Activated naive CD4-positive, alpha-beta T cell treated with anti-CD3 and anti-CD28 coated beads, Interleukin-2, amount 50 U/mL, for 24 hours (primary cell): ENCODE measurements around the gene SUSD4.
"Not testable (repeated sequence)": the region's sequence is repeated elsewhere in the genome, so short reads cannot be mapped to it uniquely, and the experiment has no call there.

Experiments used
- H3K27ac Mint-ChIP-seq: one replicate; pipeline ENCODE4 v1.8.0; 2021; ENCODE audit warnings: mild to moderate bottlenecking, mixed read lengths
- H3K27me3 Mint-ChIP-seq: one replicate; pipeline ENCODE4 v1.8.0; 2021; ENCODE audit warnings: mixed read lengths
- H3K36me3 Mint-ChIP-seq: one replicate; pipeline ENCODE4 v1.8.0; 2021; ENCODE audit warnings: mixed read lengths
- H3K4me1 Mint-ChIP-seq: one replicate; pipeline ENCODE4 v1.8.0; 2021; ENCODE audit warnings: mixed read lengths
- H3K4me3 Mint-ChIP-seq: one replicate; pipeline ENCODE4 v1.8.0; 2021; ENCODE audit warnings: mild to moderate bottlenecking, mixed read lengths
- H3K9me3 Mint-ChIP-seq: one replicate; pipeline ENCODE4 v1.8.0; 2021; ENCODE audit warnings: mixed read lengths

Gene SUSD4, protein sequence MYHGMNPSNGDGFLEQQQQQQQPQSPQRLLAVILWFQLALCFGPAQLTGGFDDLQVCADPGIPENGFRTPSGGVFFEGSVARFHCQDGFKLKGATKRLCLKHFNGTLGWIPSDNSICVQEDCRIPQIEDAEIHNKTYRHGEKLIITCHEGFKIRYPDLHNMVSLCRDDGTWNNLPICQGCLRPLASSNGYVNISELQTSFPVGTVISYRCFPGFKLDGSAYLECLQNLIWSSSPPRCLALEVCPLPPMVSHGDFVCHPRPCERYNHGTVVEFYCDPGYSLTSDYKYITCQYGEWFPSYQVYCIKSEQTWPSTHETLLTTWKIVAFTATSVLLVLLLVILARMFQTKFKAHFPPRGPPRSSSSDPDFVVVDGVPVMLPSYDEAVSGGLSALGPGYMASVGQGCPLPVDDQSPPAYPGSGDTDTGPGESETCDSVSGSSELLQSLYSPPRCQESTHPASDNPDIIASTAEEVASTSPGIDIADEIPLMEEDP

DNA sequence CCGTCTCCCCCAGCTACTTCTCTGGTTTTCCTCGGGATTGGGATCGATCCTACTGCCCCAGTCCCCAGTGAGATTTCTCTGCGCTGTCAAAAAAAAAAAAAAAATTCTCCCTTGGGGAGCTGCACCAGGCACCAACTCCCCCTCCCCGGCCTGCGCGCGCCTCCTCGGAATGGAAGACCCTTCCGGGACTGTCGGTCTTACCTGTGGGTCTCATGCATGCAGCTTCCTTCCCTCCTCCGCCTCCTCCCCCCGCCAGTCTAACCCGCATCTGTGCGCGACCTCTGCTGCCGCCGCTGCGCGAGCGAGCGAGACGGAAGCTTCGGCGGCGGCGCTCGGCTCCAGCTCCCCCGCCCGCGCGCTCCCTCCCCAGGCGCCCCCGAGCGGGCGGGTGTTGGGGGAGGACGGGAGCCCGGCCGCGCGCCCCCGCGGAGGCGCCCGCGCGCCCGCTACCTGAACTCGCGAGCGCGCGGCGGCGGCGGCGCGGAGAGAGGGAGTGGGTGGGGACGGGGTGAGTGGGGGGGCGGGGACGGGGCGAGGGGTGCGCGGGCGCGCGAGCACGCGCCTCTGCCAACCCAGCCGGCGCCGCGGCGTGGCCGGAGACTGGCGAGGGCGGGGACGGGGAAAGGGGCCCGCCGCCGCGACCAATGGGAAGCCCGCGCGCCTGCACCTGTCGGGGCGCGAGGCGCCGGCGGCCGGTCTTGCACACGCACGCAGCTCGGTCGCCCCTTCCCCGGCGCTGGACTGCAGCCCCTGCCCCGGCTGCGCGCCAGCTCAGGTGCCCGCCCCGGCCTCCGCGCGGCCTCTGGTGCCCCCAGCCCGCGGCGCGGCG lies at the start of gene SUSD4:
SUSD4 (minus strand) TSS at position 321 of the 829 bp plus-strand sequence. CDS start 751 bp downstream, outside the sequence.
- Mint-ChIP-seq H3K4me3 (peak within 1 kb of the TSS; percentile 91), H3K4me1 (peaks cover 19% of the 10 kb centered on the region), H3K9me3 (no peaks in the 10 kb centered on the region), H3K27me3 (no peaks in the 10 kb centered on the region), H3K36me3 (no peaks in the 10 kb centered on the region), H3K27ac (peak within 1 kb of the TSS; percentile 41)

DNA sequence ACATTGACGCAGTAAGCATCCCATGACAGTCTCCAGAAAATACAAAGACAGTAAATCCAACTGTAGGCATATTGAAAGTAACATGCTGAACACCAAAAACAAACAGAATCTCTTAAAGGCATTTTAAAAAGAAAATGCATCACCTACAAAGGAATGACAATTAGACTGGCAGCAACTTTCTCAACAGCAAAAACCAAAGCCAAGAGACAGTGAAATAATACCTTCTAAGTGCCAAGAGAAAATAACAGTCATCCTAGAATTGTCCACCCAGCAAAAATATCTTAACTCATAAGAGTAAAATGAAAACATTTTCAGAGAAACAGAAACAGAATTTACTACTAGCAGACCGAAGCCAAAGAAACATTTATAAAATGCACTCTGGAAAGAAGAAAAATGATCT lies 49.2 kb upstream of the SUSD4 start:
- H3K4me3 Mint-ChIP-seq: no peak overlapping the region
- H3K27me3 Mint-ChIP-seq: no peaks in the 10 kb centered on the region
- no peaks in the 10 kb centered on the region for H3K36me3 Mint-ChIP-seq
- no peak overlapping the region for H3K27ac Mint-ChIP-seq
- no peaks in the 10 kb centered on the region for H3K4me1 Mint-ChIP-seq
- no peaks in the 10 kb centered on the region for H3K9me3 Mint-ChIP-seq

DNA sequence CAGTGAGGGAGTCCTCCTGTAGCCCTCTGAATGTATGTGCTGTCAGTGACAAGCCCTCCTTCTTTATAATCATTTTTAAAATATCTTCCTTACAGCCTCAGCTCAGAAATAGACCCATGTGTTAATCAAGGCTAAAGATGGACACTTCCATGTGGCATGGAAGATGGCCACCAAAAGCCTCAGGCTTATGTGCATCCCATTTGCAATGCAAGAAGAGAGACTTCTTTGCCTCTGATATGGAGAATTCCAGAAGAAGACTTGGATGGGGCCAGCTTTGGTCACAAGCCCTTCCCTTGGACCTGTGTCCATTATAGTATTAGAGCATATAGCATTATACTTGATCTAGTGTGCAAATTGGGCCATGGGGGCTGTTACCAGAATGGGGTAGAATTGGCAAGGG lies 47.7 kb upstream of the SUSD4 start:
- Mint-ChIP-seq H3K27me3 (no peaks in the 10 kb centered on the region), H3K27ac (no peak overlapping the region), H3K9me3 (no peaks in the 10 kb centered on the region), H3K4me3 (no peak overlapping the region), H3K36me3 (peaks cover under 1% of the 10 kb centered on the region), H3K4me1 (peaks cover 5% of the 10 kb centered on the region)

DNA sequence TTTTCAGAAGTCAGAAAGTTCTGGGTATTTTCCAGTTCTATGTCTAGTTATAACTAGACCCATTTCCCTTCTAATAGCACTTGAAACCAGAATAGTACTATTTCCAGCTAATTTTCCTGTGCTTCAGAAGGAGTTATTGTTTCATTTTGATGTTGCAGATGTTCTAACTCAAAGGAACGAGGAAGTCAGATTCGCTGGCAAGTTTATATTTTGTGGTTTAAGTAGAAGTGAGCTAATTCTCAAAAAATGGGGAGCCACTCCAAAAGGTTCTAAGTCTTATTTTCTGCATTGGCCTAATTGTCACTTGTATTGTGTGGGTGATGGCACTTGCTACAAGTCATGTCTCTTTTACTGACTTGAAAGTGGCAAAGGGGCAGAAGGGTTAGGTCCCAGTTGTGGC lies 47.3 kb upstream of the SUSD4 start:
- no peaks in the 10 kb centered on the region for H3K27me3 Mint-ChIP-seq
- H3K4me1 Mint-ChIP-seq: peaks cover 9% of the 10 kb centered on the region
- H3K4me3 Mint-ChIP-seq: no peak overlapping the region
- H3K9me3 Mint-ChIP-seq: no peaks in the 10 kb centered on the region
- peaks cover 1% of the 10 kb centered on the region for H3K36me3 Mint-ChIP-seq
- no peak overlapping the region for H3K27ac Mint-ChIP-seq

DNA sequence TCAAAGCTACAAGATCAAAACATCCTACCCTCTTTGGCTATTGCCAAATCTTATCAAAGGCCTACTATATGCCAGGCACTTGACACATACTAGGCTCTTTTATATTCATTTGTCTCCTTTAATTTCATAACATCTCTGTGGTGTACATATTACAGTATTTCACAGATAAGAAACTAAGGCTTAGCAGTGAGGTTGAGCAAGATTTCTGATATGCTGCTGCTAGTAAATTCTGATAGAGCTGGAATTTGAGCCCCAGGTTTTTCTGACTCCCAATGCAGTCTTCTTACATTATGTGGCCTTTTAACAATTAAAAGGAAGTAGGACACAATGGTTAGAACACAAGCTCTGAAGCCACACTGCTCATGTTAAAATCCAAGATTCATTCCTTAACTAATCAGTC lies 46.1 kb upstream of the SUSD4 start:
- H3K9me3 Mint-ChIP-seq: no peaks in the 10 kb centered on the region
- H3K4me3 Mint-ChIP-seq: no peak overlapping the region
- H3K36me3 Mint-ChIP-seq: peaks cover 1% of the 10 kb centered on the region
- no peak overlapping the region for H3K27ac Mint-ChIP-seq
- no peaks in the 10 kb centered on the region for H3K27me3 Mint-ChIP-seq
- peaks cover 22% of the 10 kb centered on the region for H3K4me1 Mint-ChIP-seq

DNA sequence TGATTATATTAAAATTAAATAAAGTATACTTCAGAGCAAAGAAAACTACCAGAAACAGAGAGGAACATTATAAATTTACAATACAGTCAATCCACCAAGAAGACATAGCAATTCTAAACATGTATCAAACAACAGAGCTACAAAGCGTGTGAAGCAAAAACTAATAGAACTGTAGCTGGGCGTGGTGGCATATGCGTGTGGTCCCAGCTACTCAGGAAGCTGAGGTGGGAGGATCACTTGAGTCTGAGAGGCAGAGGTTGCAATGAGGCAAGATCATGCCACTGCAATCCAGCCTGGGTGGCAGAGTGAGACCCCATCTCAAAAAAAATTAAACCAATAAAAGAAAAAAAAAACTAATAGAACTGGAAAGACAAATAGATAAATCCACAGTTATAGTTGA lies 41.5 kb upstream of the SUSD4 start:
- Mint-ChIP-seq H3K27ac (peak overlapping the region; percentile 59), H3K27me3 (no peaks in the 10 kb centered on the region), H3K36me3 (peaks cover 4% of the 10 kb centered on the region), H3K4me1 (peaks cover 57% of the 10 kb centered on the region), H3K9me3 (peaks cover 16% of the 10 kb centered on the region), H3K4me3 (no peak overlapping the region)

DNA sequence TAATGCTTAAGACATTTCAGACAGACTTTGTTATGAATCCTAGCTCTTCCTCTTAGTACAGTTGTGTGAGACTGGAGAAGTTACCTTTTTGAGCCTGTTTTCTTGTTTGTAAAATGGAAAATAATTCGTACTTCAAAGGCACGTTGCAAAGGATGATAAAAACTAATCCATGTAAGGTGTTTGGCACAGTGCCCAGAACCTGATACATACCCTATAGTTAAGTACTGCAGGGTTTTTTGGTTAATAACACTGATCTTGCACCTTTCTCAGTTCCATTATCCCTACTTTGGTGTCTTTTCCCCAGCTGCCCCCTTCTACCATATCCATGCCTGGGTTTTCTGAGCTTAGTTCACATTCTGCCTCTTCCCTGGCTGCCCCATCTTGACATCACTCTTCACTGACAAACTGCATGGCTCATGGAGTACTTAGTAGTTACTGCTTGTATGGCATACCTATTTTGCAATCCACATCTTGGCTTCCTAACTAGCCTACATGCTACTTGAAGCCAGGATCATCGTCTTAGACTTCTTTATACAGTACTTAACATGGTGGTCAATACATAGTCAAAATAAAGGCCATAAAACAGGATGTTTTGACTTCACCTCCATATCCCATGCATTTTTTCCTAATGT lies 39.3 kb upstream of the SUSD4 start:
- Mint-ChIP-seq H3K4me1 (peaks cover 57% of the 10 kb centered on the region), H3K27me3 (no peaks in the 10 kb centered on the region), H3K9me3 (peaks cover 16% of the 10 kb centered on the region), H3K36me3 (peaks cover 4% of the 10 kb centered on the region), H3K27ac (peak overlapping the region; percentile 97), H3K4me3 (peak overlapping the region; percentile 50)

DNA sequence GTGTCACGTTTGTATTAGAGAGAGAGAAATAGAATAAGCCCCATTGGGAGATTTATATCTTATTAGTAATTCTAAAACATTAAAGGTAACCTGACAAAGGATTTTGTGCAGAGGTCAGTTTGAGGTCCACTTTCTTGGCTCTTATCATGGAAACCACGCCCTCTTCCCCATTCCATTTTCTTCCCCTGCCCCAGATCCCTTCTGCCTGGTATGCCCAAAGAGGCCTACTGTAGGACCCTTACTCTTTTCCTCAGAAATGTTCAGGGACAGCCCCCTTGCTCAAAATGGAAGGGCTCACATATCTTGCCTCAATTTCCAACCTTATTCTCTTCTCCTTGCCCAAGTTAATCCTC lies 38.8 kb upstream of the SUSD4 start:
- Mint-ChIP-seq H3K9me3 (peaks cover 16% of the 10 kb centered on the region), H3K27me3 (no peaks in the 10 kb centered on the region), H3K4me1 (peaks cover 55% of the 10 kb centered on the region), H3K36me3 (peaks cover 4% of the 10 kb centered on the region), H3K27ac (peak overlapping the region; percentile 97), H3K4me3 (peak overlapping the region; percentile 50)

DNA sequence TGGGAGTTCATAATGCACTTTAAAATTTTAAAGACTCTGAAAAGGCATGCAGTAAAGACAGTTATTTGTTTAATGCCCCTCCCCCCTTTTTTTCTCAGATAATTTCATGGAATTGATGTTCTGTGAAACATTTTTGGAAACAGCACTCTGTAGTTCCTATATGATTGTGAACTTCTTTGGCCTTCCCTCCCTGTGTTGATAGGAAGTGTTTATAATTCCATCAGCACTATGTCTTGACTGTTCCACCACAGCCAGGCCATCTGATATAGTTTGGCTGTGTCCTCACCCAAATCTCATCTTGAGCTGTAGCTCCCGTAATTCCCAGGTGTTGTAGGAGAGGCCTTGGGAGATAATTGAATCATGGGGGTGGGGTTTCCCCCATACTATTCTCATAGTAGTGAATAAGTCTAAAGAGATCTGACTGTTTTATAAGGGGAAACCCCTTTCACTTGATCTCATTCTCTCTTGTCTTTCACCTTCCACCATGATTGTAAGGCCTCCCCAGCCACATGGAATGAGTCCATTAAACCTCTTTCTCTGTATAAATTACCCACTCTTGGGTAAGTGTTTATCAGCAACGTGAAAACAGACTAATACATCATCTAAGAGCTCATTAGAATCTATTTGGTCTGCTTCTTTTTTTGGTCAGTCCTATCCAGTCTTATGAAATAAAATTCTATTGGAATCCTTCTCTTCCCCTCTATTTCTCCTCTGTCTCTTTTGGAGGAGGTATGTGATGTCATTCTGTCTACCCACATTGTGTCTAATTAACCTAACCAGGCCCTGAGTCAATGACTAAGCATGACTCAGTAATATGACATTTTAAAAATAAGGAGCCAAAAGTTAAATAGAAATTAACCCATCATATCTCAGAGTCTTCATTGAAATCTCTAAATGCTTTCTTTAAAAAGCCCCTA lies 38.2 kb upstream of the SUSD4 start:
- peak overlapping the region; percentile 97 for H3K27ac Mint-ChIP-seq
- peak overlapping the region; percentile 50 for H3K4me3 Mint-ChIP-seq

DNA sequence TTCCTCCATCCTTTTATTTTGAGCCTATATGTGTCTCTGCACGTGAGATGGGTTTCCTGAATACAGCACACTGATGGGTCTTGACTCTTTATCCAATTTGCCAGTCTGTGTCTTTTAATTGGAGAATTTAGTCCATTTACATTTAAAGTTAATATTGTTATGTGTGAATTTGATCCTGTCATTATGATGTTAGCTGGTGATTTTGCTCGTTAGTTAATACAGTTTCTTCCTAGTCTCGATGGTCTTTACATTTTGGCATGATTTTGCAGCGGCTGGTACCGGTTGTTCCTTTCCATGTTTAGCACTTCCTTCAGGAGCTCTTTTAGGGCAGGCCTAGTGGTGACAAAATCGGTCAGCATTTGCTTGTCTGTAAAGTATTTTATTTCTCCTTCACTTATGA lies 35.4 kb upstream of the SUSD4 start:
- H3K4me1 Mint-ChIP-seq: peaks cover 29% of the 10 kb centered on the region
- H3K4me3 Mint-ChIP-seq, H3K36me3 Mint-ChIP-seq, H3K27me3 Mint-ChIP-seq, H3K27ac Mint-ChIP-seq: not testable (repeated sequence)
- H3K9me3 Mint-ChIP-seq: peaks cover 16% of the 10 kb centered on the region

More for the DNA sequence above, 38.2 kb upstream of the SUSD4 start:
- peaks cover 4% of the 10 kb centered on the region for H3K36me3 Mint-ChIP-seq
- peaks cover 54% of the 10 kb centered on the region for H3K4me1 Mint-ChIP-seq
- H3K9me3 Mint-ChIP-seq: peaks cover 16% of the 10 kb centered on the region
- no peaks in the 10 kb centered on the region for H3K27me3 Mint-ChIP-seq

DNA sequence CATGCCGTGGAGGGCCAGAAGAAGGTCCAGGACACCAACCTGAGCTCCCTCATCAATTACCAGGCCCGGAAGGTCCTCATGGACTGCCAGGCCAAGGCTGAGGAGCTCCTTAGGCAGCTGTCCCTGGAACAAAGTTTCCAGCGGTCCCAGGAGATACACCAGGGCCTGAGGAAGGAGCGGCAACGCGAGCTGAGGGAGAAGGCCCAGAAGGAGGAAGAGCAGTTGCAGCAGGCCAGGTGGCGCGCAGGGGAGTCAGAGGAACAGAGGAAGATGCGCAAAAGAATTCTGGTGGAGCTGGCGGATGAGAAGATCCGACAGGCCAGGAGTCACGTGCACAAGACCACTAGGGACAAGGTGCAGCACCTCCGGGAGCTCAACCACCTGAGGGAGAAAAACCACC lies 30.7 kb upstream of the SUSD4 start:
- H3K27ac Mint-ChIP-seq: peak overlapping the region; percentile 47
- no peaks in the 10 kb centered on the region for H3K4me1 Mint-ChIP-seq
- peaks cover 9% of the 10 kb centered on the region for H3K27me3 Mint-ChIP-seq
- H3K36me3 Mint-ChIP-seq: no peaks in the 10 kb centered on the region
- H3K9me3 Mint-ChIP-seq: no peaks in the 10 kb centered on the region
- H3K4me3 Mint-ChIP-seq: no peak overlapping the region

DNA sequence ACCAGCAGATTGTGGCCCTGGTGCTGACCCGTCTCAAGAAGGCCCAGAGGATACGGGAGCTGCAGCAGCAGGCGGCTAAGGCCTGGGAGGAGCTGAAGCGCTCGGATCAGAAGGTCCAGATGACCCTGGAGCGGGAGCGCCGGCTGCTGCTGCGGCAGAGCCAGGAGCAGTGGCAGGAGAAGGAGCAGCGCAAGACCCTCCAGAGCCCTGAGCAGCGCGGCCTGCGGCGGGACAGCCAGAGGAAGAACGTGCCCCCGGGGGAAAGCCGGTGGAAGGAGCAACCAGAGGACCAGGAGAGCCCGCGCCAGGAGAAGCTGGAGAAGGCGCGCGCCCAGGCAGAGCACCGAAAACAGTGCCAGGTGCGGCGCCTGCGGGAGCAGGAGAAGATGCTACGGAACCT lies 30.3 kb upstream of the SUSD4 start:
- Mint-ChIP-seq H3K36me3 (no peaks in the 10 kb centered on the region), H3K4me3 (no peak overlapping the region), H3K27ac (no peak overlapping the region), H3K9me3 (no peaks in the 10 kb centered on the region), H3K27me3 (peaks cover 9% of the 10 kb centered on the region), H3K4me1 (no peaks in the 10 kb centered on the region)

DNA sequence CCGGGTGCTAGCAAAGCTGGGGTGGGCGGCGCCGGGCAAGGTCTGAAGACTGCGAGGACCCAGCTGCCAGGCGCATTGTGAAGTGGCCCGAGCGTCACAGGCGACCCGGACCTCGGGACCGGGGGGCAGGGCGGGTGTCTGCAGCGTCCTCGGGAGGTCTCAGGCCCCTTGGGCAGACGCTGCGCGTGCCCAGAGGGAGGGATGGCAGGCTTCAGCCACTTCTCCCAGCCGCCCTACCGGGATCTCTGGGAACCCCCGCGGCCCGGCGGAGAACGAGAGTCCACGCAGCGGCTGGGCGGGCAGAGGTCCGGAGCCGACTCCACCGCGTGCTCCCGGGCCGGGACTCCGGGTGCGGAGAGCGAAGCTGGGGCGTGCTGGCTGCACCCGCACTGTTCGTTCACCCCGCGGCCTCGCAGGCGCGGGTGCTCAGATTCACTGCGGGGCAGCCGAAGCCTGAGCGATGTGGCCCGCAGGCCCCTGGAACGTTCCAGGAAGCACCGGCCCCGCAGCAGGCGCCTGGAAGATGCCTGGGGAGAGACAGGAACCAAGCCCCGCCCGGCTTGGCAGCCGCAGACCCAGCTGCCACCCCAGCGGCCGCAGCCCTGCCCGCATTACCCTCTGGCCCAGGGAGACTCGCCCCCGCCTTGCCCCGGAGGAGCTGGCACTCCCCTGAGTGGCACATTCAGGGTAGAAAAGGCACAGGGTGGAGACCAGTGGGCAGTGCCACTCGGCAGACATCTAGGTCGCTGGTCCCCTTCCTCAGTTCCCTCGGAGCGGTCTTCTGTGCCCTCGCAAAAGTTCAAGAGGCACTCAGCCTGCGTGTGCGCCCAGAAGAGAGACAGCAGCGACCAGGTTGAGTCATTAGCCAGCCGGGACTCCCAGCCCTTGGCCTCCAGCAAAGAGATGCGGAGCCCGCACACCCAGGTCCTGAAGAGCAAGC lies 29.6 kb upstream of the SUSD4 start, which contains the start of gene CCDC185:
CCDC185 (plus strand) TSS at position 141 of the 940 bp plus-strand sequence; CDS start at position 202, 61 bp downstream.
- no peaks in the 10 kb centered on the region for H3K4me1 Mint-ChIP-seq
- peak within 1 kb of the TSS; percentile 39 for H3K4me3 Mint-ChIP-seq
- H3K27me3 Mint-ChIP-seq: peaks cover 9% of the 10 kb centered on the region
- no peaks in the 10 kb centered on the region for H3K9me3 Mint-ChIP-seq
- no peaks in the 10 kb centered on the region for H3K36me3 Mint-ChIP-seq
- no peak within 1 kb of the TSS for H3K27ac Mint-ChIP-seq

DNA sequence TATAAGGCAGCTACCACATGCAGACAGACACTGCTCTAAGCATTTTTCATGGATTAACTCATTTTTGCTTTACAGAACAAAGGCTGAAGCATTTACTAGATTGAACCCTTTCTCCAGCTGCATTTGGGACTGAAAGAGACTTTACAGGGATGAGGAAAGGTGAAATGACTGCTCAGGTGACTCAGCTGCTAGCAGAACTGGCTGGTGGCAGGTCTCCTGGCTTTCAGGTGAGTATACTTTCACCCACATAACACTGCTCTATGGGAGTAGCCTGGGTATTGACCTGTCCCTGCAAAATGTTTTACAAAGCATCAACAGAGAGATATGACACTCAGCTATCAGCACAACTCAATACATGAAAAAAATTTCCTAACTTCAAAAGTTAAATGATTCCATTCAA lies 26.6 kb upstream of the SUSD4 start:
- Mint-ChIP-seq H3K27me3 (peaks cover 9% of the 10 kb centered on the region), H3K4me3 (no peak overlapping the region), H3K4me1 (no peaks in the 10 kb centered on the region), H3K9me3 (no peaks in the 10 kb centered on the region), H3K36me3 (no peaks in the 10 kb centered on the region), H3K27ac (no peak overlapping the region)
